ENCODE measurements around the gene MRPL39.

Gene MRPL39

DNA sequence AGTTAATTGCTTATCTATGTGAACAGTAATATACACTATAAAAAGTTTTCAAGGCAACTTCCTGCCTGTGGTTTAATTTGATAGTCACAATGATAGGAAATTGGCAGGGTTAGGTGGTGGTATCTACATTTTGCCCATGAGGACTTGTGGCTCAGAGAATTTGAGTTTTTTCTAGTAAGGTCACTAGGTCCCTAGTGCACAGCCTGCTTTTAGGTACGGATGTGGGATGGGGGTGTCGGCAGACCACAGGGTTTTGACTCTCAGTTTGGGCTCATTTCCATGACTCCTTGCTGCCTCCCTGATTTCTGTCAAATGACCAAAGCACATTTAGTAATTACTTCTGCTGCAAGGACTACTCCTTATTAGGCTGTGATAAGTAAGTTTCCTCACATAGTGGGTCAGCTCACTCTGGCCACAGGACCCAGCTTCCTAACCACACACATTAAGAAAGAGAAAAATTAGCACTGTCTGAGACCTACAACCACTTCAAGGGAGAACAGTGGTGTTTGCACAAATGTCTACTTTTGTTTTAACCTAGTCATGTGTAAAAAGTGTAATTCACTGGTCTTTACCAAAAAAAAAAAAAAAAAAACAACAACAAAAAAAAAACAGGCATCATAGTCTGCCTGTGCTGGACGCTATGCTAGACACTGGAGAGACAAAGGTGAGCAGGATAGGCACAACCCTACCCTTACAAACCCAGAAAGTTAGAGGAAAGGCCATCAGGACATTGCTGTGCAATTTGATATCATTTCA lies 43.7 kb downstream of the MRPL39 start:
- peak overlapping the region; percentile 90 for H3K4me3 ChIP-seq (ENCODE audit: low read depth, low read length)
- TF ChIP-seq, protein P1, sequence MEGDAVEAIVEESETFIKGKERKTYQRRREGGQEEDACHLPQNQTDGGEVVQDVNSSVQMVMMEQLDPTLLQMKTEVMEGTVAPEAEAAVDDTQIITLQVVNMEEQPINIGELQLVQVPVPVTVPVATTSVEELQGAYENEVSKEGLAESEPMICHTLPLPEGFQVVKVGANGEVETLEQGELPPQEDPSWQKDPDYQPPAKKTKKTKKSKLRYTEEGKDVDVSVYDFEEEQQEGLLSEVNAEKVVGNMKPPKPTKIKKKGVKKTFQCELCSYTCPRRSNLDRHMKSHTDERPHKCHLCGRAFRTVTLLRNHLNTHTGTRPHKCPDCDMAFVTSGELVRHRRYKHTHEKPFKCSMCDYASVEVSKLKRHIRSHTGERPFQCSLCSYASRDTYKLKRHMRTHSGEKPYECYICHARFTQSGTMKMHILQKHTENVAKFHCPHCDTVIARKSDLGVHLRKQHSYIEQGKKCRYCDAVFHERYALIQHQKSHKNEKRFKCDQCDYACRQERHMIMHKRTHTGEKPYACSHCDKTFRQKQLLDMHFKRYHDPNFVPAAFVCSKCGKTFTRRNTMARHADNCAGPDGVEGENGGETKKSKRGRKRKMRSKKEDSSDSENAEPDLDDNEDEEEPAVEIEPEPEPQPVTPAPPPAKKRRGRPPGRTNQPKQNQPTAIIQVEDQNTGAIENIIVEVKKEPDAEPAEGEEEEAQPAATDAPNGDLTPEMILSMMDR (IDR thresholded peaks at IDR 0.05; ENCODE audit: low read depth, low read length, missing control alignments): no peak
- DNase-seq (ENCODE audit: low read depth): no peak

DNA sequence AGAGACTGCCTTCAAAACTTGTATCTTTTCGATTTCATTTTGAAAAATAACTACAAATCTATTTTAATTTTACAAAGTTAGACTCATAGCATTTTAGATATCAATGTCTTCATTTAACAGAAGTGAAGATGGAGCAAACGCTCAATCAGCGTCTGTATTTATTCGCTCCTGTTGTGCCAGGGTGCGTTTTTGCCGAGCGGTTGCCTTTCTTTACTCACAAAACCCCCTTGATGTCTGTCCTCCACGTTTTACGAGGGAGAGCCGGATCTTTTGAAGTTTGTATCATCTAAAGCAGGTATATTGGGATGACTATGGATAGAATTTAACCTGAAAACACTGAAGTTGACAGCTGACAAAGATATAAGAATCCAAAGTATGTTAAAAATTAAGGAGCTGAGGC lies 44.6 kb downstream of the MRPL39 start:
- DNase-seq (ENCODE audit: low read depth): no peak
- TF ChIP-seq, protein P1 (IDR thresholded peaks at IDR 0.05; ENCODE audit: low read depth, low read length, missing control alignments): no peak
- peak overlapping the region; percentile 90 for H3K4me3 ChIP-seq (ENCODE audit: low read depth, low read length)

DNA sequence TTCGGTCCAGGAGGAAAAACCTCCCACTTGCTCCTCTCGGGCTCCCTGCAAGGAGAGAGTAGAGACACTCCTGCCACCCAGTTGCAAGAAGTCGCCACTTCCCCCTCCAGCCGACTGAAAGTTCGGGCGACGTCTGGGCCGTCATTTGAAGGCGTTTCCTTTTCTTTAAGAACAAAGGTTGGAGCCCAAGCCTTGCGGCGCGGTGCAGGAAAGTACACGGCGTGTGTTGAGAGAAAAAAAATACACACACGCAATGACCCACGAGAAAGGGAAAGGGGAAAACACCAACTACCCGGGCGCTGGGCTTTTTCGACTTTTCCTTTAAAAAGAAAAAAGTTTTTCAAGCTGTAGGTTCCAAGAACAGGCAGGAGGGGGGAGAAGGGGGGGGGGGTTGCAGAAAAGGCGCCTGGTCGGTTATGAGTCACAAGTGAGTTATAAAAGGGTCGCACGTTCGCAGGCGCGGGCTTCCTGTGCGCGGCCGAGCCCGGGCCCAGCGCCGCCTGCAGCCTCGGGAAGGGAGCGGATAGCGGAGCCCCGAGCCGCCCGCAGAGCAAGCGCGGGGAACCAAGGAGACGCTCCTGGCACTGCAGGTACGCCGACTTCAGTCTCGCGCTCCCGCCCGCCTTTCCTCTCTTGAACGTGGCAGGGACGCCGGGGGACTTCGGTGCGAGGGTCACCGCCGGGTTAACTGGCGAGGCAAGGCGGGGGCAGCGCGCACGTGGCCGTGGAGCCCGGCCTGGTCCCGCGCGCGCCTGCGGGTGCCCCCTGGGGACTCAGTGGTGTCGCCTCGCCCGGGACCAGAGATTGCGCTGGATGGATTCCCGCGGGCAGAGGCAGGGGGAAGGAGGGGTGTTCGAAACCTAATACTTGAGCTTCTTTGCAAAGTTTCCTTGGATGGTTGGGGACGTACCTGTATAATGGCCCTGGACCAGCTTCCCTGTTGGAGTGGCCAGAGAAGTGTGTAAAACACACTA lies 45.3 kb downstream of the MRPL39 start:
- peak overlapping the region; percentile 90 for H3K4me3 ChIP-seq (ENCODE audit: low read depth, low read length)
- DNase-seq (ENCODE audit: low read depth): no peak
- TF ChIP-seq, protein P1 (IDR thresholded peaks at IDR 0.05; ENCODE audit: low read depth, low read length, missing control alignments): peak; percentile 18

DNA sequence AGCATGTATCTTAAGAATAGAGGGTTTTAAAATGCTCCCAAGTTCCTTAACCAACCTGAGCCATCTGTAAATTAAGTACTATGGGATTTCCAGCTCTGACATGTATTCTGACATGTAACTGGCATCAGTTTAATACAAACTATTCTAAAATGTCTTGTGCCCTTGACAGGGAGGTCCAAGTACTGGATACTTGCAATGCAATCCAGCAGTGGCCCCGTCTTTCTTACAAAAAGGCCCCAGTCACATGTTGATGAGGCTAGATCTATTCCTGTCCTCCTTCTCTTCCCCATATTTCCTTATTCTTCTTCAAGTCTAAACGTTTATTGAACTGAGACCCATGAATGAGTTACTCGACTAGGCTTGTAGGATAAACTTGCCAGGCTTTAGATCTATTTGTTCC lies 46.4 kb downstream of the MRPL39 start:
- no peak for DNase-seq (ENCODE audit: low read depth)
- H3K4me3 ChIP-seq (ENCODE audit: low read depth, low read length): peak overlapping the region; percentile 90
- TF ChIP-seq, protein P1 (IDR thresholded peaks at IDR 0.05; ENCODE audit: low read depth, low read length, missing control alignments): no peak

DNA sequence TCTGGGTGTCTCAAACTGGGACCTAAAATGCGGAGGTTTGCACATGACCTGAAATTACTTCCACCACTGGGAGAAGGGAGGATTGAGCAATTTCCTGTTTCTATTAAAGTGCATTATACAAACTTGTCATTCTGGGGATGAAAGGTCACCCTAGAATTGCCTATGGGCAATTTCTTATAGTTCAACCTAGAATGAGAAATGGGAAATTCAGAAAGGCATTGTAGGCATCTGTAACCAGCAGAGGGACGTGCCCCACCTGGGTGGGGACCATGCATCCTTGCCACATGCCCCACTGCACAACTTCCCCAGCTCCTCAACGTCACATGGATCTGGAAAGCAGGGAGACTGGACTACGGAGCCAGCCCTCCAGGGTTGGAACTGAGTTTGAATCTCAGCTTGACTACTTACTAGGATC lies 47.0 kb downstream of the MRPL39 start:
- TF ChIP-seq, protein P1 (IDR thresholded peaks at IDR 0.05; ENCODE audit: low read depth, low read length, missing control alignments): no peak
- peak overlapping the region; percentile 90 for H3K4me3 ChIP-seq (ENCODE audit: low read depth, low read length)
- DNase-seq (ENCODE audit: low read depth): no peak

DNA sequence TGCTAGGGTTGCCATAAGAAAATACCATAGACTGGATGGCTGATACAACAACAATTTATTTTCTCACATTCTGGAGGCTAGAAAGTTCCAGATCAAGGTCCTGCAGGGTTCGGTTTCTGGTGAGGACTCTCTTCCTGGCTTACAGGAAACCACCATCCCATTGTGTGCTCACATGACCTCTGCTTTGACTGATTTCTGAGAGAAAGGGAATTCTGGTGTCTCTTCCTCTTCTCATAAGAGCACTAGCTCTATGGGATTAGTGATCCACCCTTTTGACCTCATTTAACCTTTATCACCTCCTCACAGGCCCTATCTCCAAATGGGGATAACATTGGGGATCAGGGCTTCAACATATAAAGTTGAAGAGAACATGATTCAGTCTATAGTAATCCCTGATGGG lies 47.5 kb downstream of the MRPL39 start:
- TF ChIP-seq, protein P1 (IDR thresholded peaks at IDR 0.05; ENCODE audit: low read depth, low read length, missing control alignments): no peak
- H3K4me3 ChIP-seq (ENCODE audit: low read depth, low read length): no peak overlapping the region
- no peak for DNase-seq (ENCODE audit: low read depth)
